ENCODE data around the gene OR4K5. TPM values are rescaled to one million over a fixed set of nuclear protein-coding genes. Genes with fewer than 3 reads are reported as not detected.
"Not testable (repeated sequence)": the region's sequence is repeated elsewhere in the genome, so short reads cannot be mapped to it uniquely, and the experiment has no call there.

The OR4K5 gene
- total and polyA plus RNA-seq, 10 of the 15 experiments (the other 5 are each of a cell fraction or from before 2014, with no cell fraction given): not detected

GRCh38 chr14:19949218-19949617 is 28.8 kb downstream of the OR4K5 start:
- H3K4me3 ChIP-seq: no peak overlapping the region
- no peaks in the 10 kb centered on the region for H4K20me1 ChIP-seq (ENCODE audit: control insufficient read depth, insufficient read depth)
- ATAC-seq (no peak), DNase-seq (ENCODE audit: low read depth, low spot score) (no peak), FAIRE-seq (no peak)
- TF ChIP-seq RB1 (IDR thresholded peaks at IDR 0.05; ENCODE audit: borderline replicate concordance) (no peak), PAX5 (IDR thresholded peaks at IDR 0.05; ENCODE audit: borderline replicate concordance, low read depth, low read length) (no peak), NBN (IDR thresholded peaks at IDR 0.05) (no peak), ASH2L (IDR thresholded peaks at IDR 0.05; ENCODE audit: borderline replicate concordance, low read depth) (no peak), IKZF1 (conservative IDR thresholded peaks at IDR 0.05) (no peak), SMARCA5 (IDR thresholded peaks at IDR 0.05) (no peak), HCFC1 (IDR thresholded peaks at IDR 0.05; ENCODE audit: low read length) (no peak), DPF2 (IDR thresholded peaks at IDR 0.05) (no peak), TCF3 (IDR thresholded peaks at IDR 0.05; ENCODE audit: borderline replicate concordance, insufficient read depth, low read depth, low read length) (no peak), RAD51 (IDR thresholded peaks at IDR 0.05) (no peak), TBL1XR1 (IDR thresholded peaks at IDR 0.05; ENCODE audit: low read depth, low read length) (no peak), HSF1 (IDR thresholded peaks at IDR 0.05; ENCODE audit: low read depth, low read length) (no peak), HDGF (IDR thresholded peaks at IDR 0.05) (no peak)
- H3K27ac ChIP-seq (ENCODE audit: control insufficient read depth, insufficient read depth): no peak overlapping the region
- intact Hi-C loops (cut with micrococcal nuclease; ENCODE audit: unreplicated experiment): no loop called here
- ChIA-PET RAD21 (ENCODE audit: unreplicated experiment) (no interaction called here), CTCF (no interaction called here), SMC1A (ENCODE audit: uncharacterized antibody, unreplicated experiment) (no interaction called here), POLR2A (no interaction called here)
- no peak overlapping the region for H3K4me2 ChIP-seq (ENCODE audit: control insufficient read depth, insufficient read depth)
- no peak overlapping the region for H2AFZ ChIP-seq (ENCODE audit: control insufficient read depth, low read depth, low read length)
- no peaks in the 10 kb centered on the region for H3K9me3 ChIP-seq (replicated peaks; ENCODE audit: control insufficient read depth, insufficient read depth, low read length)
- WGBS (ENCODE audit: insufficient coverage, insufficient replicate concordance, low lambda C conversion rate, missing lambda C conversion rate): 69% methylated on average over 2 of the region's 2 CpGs
- in situ Hi-C loops (cut with MboI): no loop called here
- H3K79me2 ChIP-seq (ENCODE audit: control insufficient read depth, insufficient read depth, low read length): no peaks in the 10 kb centered on the region
- H3K9ac ChIP-seq (ENCODE audit: control insufficient read depth, insufficient read depth, low read length): no peak overlapping the region
- no peaks in the 10 kb centered on the region for H3K4me1 ChIP-seq (ENCODE audit: control insufficient read depth, insufficient read depth, low read length)
- H3K27me3 ChIP-seq (replicated peaks in 1 of 2; ENCODE audit: control insufficient read depth in 2 of 2, insufficient read depth in 2 of 2, low read length in 1 of 2): no peaks in the 10 kb centered on the region
- no peaks in the 10 kb centered on the region for H3K36me3 ChIP-seq (ENCODE audit: control insufficient read depth in 2 of 2, insufficient read depth in 2 of 2, low read length in 1 of 2)
- BruUV-seq (replicated peaks): no TSS peak

DNA sequence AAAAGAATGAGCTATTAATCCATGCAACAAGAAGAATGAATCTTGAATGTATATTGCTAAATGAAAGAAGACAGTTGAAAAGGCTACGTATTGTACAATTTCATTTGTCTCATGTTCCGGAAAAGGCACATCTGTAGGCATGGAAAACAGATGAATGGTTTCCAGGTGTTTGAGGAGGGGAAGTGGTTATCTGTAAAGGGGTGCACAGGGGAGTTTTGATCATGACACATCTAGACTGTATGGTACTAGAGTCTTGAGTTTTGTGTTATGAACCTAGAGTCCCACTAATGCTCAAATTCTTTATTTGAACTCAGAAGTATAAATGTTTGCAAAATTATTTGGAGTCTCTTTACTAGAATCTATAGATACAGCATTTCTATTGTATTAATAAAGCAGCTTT is 49.3 kb downstream of the OR4K5 start:
- POLR2A ChIA-PET; H3K36me3 ChIP-seq (ENCODE audit: control insufficient read depth in 2 of 2, insufficient read depth in 2 of 2, low read length in 1 of 2); H3K9me3 ChIP-seq (replicated peaks; ENCODE audit: control insufficient read depth, insufficient read depth, low read length); FAIRE-seq; H3K27ac ChIP-seq (ENCODE audit: control insufficient read depth, insufficient read depth); RAD21 ChIA-PET (ENCODE audit: unreplicated experiment); in situ Hi-C loops (cut with MboI); intact Hi-C loops (cut with micrococcal nuclease; ENCODE audit: unreplicated experiment); DNase-seq (ENCODE audit: low read depth, low spot score); H2AFZ ChIP-seq (ENCODE audit: control insufficient read depth, low read depth, low read length); H3K4me1 ChIP-seq (ENCODE audit: control insufficient read depth, insufficient read depth, low read length); H3K27me3 ChIP-seq (replicated peaks in 1 of 2; ENCODE audit: control insufficient read depth in 2 of 2, insufficient read depth in 2 of 2, low read length in 1 of 2); H3K4me3 ChIP-seq; H3K79me2 ChIP-seq (ENCODE audit: control insufficient read depth, insufficient read depth, low read length); H3K4me2 ChIP-seq (ENCODE audit: control insufficient read depth, insufficient read depth); BruUV-seq (replicated peaks); CTCF ChIA-PET; SMC1A ChIA-PET (ENCODE audit: uncharacterized antibody, unreplicated experiment); H3K9ac ChIP-seq (ENCODE audit: control insufficient read depth, insufficient read depth, low read length); H4K20me1 ChIP-seq (ENCODE audit: control insufficient read depth, insufficient read depth); ATAC-seq: not testable (repeated sequence)
- 66% methylated on average over 2 of the region's 2 CpGs for WGBS (ENCODE audit: insufficient coverage, insufficient replicate concordance, low lambda C conversion rate, missing lambda C conversion rate)
